Vagina (tissue), 2 donors: ENCODE data around the gene GPR18.

Experiments
- POLR2AphosphoS5 ChIP-seq, 2 donors: sonication (generic); formaldehyde crosslinking; IDR thresholded peaks; one replicate each; pipeline ENCODE4 v1.9.0; 2017; ENCODE audit warnings: antibody characterized with exemption in 2 of 2, mild to moderate bottlenecking in 2 of 2, low read depth in 1 of 2; ENCODE audit not compliant: insufficient read depth in 1 of 2
- TF ChIP-seq, protein P1 (sequence below), 3 experiments: fragments of 450-650 bp in 2 of 3; fragments of 200-600 bp in 1 of 3; sonication (generic) in 1 of 3; IDR thresholded peaks; one replicate each; pipeline ENCODE4 v1.5.1; 2017 to 2019; ENCODE audit warnings: antibody characterized with exemption in 3 of 3, mild to moderate bottlenecking in 2 of 3, moderate library complexity in 2 of 3

DNA sequence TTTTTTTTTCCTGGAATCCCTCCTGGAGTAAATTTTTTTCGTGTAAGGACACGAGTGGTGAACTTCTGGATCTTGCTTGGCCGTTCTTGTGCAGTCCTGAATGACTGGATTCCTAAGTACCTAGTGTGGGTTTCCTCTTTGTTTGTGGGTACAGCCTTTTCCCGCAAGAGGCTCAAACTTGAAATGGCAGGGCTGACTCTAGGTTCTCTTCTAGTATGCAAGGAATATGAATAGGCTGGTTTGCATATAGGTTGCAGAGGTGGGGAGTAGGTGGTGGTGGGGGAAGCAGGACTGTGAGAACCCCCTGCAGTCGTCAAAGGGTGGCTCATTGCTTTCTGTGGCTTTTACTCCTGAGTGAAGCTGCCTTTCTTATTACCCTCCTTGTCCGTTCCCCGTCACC lies 43.9 kb downstream of the GPR18 start:
- TF ChIP-seq, protein P1, sequence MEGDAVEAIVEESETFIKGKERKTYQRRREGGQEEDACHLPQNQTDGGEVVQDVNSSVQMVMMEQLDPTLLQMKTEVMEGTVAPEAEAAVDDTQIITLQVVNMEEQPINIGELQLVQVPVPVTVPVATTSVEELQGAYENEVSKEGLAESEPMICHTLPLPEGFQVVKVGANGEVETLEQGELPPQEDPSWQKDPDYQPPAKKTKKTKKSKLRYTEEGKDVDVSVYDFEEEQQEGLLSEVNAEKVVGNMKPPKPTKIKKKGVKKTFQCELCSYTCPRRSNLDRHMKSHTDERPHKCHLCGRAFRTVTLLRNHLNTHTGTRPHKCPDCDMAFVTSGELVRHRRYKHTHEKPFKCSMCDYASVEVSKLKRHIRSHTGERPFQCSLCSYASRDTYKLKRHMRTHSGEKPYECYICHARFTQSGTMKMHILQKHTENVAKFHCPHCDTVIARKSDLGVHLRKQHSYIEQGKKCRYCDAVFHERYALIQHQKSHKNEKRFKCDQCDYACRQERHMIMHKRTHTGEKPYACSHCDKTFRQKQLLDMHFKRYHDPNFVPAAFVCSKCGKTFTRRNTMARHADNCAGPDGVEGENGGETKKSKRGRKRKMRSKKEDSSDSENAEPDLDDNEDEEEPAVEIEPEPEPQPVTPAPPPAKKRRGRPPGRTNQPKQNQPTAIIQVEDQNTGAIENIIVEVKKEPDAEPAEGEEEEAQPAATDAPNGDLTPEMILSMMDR (IDR thresholded peaks at IDR 0.05) = no peak
- TF ChIP-seq POLR2AphosphoS5 (IDR thresholded peaks at IDR 0.05; ENCODE audit: insufficient read depth in 1 of 2, low read depth in 1 of 2) = no peak
